Activated CD8-positive, alpha-beta memory T cell treated with anti-CD3 and anti-CD28 coated beads for 1 hour (primary cell): Measurements from ENCODE around the gene TBL1X.

ENCODE experiments used
- DNase-seq, 2 donors: peaks; one replicate each; pipeline ENCODE4 v3.0.0-alpha.2; 2020; ENCODE audit warnings: low read depth in 1 of 2; ENCODE audit errors: extremely low read depth in 1 of 2

The TBL1X gene

DNA sequence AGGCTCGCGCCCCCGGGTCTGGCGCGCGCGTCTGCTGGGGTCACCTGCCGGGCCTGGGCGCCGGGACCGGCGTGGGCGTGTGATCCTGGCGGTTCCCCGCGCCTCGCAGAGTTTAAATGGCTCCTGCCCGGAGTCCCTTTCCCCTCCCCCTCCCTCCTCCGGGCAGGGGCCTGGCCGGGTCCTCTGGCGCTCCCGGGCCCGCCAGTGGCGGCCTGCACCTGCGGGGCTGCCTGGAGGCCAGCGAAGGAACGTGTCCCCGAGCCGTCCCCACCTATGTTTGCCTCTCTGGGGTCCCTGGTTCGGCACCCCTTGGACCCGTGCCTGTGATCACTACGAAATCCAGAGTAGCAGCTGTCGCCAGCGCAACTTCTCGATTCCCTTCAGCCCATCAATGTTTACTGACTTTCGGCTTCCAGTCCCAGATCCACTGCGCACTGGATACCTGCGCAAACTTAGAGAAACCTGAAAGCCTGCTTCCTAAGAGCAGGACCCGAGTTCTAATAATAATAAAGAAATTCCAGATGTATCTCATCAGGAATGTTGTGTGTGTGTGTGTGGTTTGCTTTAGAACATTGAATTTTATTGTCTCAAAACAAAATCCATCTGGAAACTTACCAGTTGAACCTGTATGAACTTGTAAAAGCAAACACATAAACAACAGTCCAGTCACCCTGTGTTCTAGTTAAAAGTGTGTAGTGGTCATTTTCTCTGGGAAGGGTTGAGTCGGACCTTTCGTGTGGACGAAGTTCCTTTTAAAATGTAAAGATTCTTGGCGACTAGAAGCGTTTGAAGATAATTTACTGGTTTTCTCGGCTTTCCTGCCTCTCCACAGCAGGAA lies 322.2 kb downstream of the TBL1X start:
- DNase-seq: no peak

DNA sequence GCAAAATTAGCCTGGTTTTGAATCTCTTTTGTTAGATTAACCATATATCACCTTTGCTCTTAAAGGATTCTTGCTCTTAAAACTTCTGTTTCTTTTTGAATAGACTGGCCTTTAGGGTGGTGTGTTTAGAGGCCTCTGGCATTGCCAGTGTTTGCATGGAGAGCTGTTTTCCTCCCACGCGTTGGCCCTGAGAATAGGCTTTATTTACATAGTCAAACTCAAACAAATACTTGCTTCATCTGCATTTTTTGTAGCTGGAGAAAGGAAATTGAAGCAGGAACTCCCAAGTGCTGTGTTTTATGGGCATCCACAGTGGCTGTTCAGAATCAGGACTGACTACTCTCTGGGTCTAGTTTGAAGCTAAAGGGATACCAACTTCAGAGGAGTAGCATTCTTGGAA lies 324.1 kb downstream of the TBL1X start:
- DNase-seq: no peak

- DNase-seq: no peak
Observed at GRCh38 chrX:9789555-9789954, 324.7 kb downstream of the TBL1X start.
